OCI-M2 (cell line): ENCODE measurements around the gene DUX4.
"Not testable (repeated sequence)": the region's sequence is repeated elsewhere in the genome, so short reads cannot be mapped to it uniquely, and the experiment has no call there.

ENCODE experiments used
- DNase-seq: peaks from one replicate; lab custom pipeline; 2025; ENCODE audit not compliant: unreplicated experiment; lab: John Stamatoyannopoulos, UW

DUX4 gene

DNA sequence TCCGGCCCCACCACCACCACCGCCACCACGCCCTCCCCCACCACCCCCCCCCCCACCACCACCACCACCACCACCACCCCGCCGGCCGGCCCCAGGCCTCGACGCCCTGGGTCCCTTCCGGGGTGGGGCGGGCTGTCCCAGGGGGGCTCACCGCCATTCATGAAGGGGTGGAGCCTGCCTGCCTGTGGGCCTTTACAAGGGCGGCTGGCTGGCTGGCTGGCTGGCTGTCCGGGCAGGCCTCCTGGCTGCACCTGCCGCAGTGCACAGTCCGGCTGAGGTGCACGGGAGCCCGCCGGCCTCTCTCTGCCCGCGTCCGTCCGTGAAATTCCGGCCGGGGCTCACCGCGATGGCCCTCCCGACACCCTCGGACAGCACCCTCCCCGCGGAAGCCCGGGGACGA lies at the start of gene DUX4:
DUX4 (plus strand) TSS at position 347 of the 400 bp plus-strand sequence; CDS start at position 347, 0 bp downstream.
- DNase-seq = not testable (repeated sequence)

DNA sequence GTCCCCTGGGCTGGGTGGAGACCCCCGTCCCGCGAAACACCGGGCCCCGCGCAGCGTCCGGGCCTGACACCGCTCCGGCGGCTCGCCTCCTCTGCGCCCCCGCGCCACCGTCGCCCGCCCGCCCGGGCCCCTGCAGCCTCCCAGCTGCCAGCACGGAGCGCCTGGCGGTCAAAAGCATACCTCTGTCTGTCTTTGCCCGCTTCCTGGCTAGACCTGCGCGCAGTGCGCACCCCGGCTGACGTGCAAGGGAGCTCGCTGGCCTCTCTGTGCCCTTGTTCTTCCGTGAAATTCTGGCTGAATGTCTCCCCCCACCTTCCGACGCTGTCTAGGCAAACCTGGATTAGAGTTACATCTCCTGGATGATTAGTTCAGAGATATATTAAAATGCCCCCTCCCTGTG lies 1.9 kb downstream of the DUX4 start:
- DNase-seq = not testable (repeated sequence)

GRCh38 chr4:190177727-190178605 lies 4.4 kb downstream of the DUX4 start:
- not testable (repeated sequence) for DNase-seq

GRCh38 chr4:190178606-190178990 lies 5.0 kb downstream of the DUX4 start:
- DNase-seq = not testable (repeated sequence)

- DNase-seq = not testable (repeated sequence)
These were observed 5.6 kb downstream of the DUX4 start for GRCh38 chr4:190179030-190179739.

- not testable (repeated sequence) for DNase-seq
These were observed 6.1 kb downstream of the DUX4 start for GRCh38 chr4:190179740-190180094.

DNA sequence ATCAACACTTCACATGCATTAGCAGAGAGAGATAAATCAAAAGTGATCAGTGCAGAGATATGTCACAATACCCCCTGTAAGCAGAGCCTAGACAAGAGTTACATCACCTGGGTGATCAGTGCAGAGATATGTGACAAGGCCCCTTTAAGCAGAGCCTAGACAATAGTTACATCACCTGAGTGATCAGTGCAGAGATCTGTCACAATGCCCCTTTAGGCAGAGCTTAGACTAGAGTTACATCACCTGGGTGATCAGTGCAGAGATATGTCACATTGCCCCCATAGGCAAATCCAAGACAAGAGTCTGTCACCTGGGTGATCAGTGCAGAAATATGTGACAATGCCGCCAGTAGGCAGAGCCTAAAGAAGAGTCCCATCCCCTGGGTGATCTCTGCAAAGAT lies 7.4 kb downstream of the DUX4 start:
- not testable (repeated sequence) for DNase-seq

GRCh38 chr4:190181481-190182100 lies 8.0 kb downstream of the DUX4 start:
- DNase-seq = not testable (repeated sequence)

DNA sequence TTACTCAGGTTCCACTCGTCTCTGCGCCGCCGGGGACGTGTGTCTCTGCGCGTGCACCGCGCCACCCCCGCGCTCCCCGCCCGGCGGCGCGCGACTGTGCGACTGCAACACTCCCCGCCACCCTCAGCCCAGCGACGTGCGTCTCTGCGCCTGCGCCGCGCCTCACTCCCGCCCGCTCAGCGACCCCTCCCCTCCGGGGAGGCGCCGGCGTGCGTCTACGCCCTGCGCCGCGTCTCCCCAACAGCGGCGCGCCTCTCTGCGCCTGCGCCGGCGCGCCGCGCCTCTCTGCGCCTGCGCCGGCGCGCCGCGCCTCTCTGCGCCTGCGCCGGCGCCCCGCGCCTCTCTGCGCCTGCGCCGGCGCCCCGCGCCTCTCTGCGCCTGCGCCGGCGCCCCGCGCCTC lies 29.9 kb downstream of the DUX4 start:
- not testable (repeated sequence) for DNase-seq
